GM12878 (cell line): ENCODE measurements around the gene HEG1. TPM values are rescaled to one million over a fixed set of nuclear protein-coding genes. Genes with fewer than 3 reads are reported as not detected.

ENCODE experiments used
- ETV6 ChIP-seq, 2 experiments: fragments of 450-650 bp in 1 of 2; IDR thresholded peaks in 1 of 2; conservative IDR thresholded peaks in 1 of 2; 2 replicates each; pipeline ENCODE4 v1.6.1; 2014; ENCODE audit warnings: antibody characterized with exemption in 1 of 2, borderline replicate concordance in 1 of 2, low read depth in 1 of 2, mild to moderate bottlenecking in 1 of 2, moderate library complexity in 1 of 2
- EZH2 ChIP-seq: IDR thresholded peaks from 2 replicates; pipeline ENCODE4 v1.6.1; 2012; ENCODE audit warnings: low read depth, mild to moderate bottlenecking, control low read depth, inconsistent platforms, low read length, borderline replicate concordance; ENCODE audit not compliant: control insufficient read depth
- GABPA ChIP-seq: IDR thresholded peaks from 2 replicates; pipeline ENCODE4 v1.6.1; 2014; ENCODE audit warnings: antibody characterized with exemption, low read depth, mild to moderate bottlenecking, inconsistent platforms
- NBN ChIP-seq: fragments of 450-650 bp; IDR thresholded peaks from 2 replicates; pipeline ENCODE4 v1.6.1; 2016
- POU2F2 ChIP-seq: IDR thresholded peaks from 3 replicates; pipeline ENCODE4 v1.6.1; 2011; ENCODE audit warnings: low read depth, mild to moderate bottlenecking, low read length, borderline replicate concordance
- ZNF592 ChIP-seq: fragments of 450-650 bp; IDR thresholded peaks from 2 replicates; pipeline ENCODE4 v1.6.1; 2017; ENCODE audit warnings: mild to moderate bottlenecking, moderate library complexity
- polyA plus RNA-seq, 11 experiments: library from polyadenylated mRNA; depleted of rRNA in 4 of 11; unstranded in 6 of 11; stranded (reverse) in 5 of 11; fragments of >200 nt; fragmentation: Nextera tagmentation in 4 of 11; fragmentation: Illumina TruSeq in 1 of 11; extraction: Ambion mirVana in 4 of 11; extraction: Trizol in 1 of 11; gene quantifications; 1 replicate in 1 of 11; 2 replicates in 10 of 11; pipeline versions ENCODE4 v1.2.1 to v1.2.3, GENCODE V29; 2011 to 2016; ENCODE audit warnings: inconsistent platforms in 2 of 11, missing spikeins in 2 of 11, low read depth in 1 of 11
- total RNA-seq, 4 experiments: library from RNA; depleted of rRNA in 3 of 4; stranded (reverse); fragments of >200 nt in 3 of 4; fragmentation: Illumina TruSeq in 1 of 4; extraction: Trizol in 1 of 4; gene quantifications; 2 replicates each; pipeline versions ENCODE4 v1.2.1 to v1.2.3, GENCODE V29; 2013 to 2021
- TF ChIP-seq, protein P1 (sequence below): fragments of 450-650 bp; IDR thresholded peaks from 2 replicates; pipeline ENCODE4 v1.6.1; 2017; ENCODE audit warnings: mild to moderate bottlenecking, moderate library complexity

Gene HEG1
- total and polyA plus RNA-seq, 10 of the 15 experiments (the other 5 are each of a cell fraction or from before 2014, with no cell fraction given): 2.2 to 32.1 (median 7.6) TPM

- TF ChIP-seq, protein P1, sequence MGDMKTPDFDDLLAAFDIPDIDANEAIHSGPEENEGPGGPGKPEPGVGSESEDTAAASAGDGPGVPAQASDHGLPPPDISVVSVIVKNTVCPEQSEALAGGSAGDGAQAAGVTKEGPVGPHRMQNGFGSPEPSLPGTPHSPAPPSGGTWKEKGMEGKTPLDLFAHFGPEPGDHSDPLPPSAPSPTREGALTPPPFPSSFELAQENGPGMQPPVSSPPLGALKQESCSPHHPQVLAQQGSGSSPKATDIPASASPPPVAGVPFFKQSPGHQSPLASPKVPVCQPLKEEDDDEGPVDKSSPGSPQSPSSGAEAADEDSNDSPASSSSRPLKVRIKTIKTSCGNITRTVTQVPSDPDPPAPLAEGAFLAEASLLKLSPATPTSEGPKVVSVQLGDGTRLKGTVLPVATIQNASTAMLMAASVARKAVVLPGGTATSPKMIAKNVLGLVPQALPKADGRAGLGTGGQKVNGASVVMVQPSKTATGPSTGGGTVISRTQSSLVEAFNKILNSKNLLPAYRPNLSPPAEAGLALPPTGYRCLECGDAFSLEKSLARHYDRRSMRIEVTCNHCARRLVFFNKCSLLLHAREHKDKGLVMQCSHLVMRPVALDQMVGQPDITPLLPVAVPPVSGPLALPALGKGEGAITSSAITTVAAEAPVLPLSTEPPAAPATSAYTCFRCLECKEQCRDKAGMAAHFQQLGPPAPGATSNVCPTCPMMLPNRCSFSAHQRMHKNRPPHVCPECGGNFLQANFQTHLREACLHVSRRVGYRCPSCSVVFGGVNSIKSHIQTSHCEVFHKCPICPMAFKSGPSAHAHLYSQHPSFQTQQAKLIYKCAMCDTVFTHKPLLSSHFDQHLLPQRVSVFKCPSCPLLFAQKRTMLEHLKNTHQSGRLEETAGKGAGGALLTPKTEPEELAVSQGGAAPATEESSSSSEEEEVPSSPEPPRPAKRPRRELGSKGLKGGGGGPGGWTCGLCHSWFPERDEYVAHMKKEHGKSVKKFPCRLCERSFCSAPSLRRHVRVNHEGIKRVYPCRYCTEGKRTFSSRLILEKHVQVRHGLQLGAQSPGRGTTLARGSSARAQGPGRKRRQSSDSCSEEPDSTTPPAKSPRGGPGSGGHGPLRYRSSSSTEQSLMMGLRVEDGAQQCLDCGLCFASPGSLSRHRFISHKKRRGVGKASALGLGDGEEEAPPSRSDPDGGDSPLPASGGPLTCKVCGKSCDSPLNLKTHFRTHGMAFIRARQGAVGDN: no peak
- TF ChIP-seq NBN: no peak
- no peak for TF ChIP-seq EZH2
- TF ChIP-seq GABPA: no peak
- TF ChIP-seq ZNF592: no peak
- no peak for TF ChIP-seq ETV6 (conservative IDR thresholded peaks at IDR 0.05 in 1 of 2, IDR thresholded peaks at IDR 0.05 in 1 of 2; ENCODE audit: borderline replicate concordance in 1 of 2, low read depth in 1 of 2)
- no peak for TF ChIP-seq POU2F2
Observed at GRCh38 chr3:125067225-125067624, 11.4 kb upstream of the HEG1 start (continued).
